Measurements from ENCODE around the gene TRERF1. TPM values are rescaled to one million over a fixed set of nuclear protein-coding genes. Genes with fewer than 3 reads are reported as not detected.
A peak's percentile ranks its signal among the peaks of the same experiment; 100 is the strongest.

TRERF1 gene
- total RNA-seq, 1 donor from 2014 or later = 20.6 TPM

DNA sequence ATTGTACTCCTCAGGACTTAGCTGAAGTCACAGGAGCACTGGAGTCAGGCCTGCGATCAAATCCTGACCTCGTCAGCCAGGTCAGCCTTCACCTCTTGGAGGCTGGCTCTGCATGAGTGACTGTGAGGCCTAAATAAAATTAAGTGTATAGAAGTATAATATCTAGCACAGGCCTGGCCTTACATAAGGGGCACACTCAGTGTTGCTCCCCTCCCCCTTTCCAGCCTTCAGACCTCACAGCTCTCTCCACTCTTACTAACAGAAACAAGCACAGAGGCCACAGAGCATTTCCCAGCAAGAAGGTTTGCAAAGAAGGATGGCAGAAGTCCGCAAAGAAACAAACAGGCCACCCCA, 84.8 kb downstream of the TRERF1 start:
- Histone ChIP-seq H3K27ac (peak overlapping the region; percentile 32), H3K4me3 (no peak overlapping the region), H3K27me3 (no peaks in the 10 kb centered on the region), H3K4me1 (peaks cover 47% of the 10 kb centered on the region), H3K36me3 (no peaks in the 10 kb centered on the region), H3K9me3 (no peaks in the 10 kb centered on the region)
- intact Hi-C loops (cut with DNase I) = no loop called here
- DNase-seq (ENCODE audit: extremely low spot score in 2 of 2) = no peak
- TF ChIP-seq POLR2AphosphoS5 (IDR thresholded peaks at IDR 0.05; ENCODE audit: insufficient read depth in 1 of 2, low read depth in 1 of 2) (no peak), CTCF (IDR thresholded peaks at IDR 0.05) (no peak), POLR2A (IDR thresholded peaks at IDR 0.05) (no peak)

DNA sequence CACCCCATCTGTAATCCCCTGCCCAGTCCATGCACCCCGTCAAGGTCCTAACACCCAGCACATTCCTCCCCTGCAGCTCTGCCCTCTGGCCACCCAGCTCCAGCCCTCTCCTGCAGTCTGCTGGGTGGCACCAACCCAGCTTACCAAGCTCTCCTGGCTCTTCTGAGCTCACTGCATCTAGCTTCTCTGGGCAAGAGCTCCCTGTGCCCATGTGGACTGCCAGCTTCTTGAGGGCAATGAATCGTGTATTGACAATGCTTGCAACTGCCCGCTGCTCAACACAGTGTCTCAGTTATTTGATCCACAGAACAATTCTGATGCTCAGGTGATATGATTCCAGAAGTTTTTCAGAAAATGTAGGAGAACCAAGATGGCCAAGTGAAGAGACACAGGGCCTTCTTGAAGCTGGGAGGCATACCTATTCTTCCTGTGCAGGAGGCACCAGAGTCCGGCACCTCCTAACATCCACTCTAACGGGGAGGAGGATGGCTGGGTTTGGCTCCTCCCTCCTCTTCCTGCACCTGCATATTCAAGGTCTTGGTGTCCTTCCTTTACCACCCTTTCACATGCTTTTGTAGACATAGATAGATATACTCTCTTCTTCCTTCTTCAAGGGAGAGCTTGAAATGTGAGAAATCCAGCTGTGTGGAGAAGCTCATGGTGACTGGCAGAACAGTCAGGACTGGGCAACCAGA, 85.6 kb downstream of the TRERF1 start:
- intact Hi-C loops (cut with DNase I) = no loop called here
- Histone ChIP-seq H3K27ac (no peak overlapping the region), H3K27me3 (no peaks in the 10 kb centered on the region), H3K4me1 (peaks cover 47% of the 10 kb centered on the region), H3K36me3 (no peaks in the 10 kb centered on the region), H3K4me3 (no peak overlapping the region), H3K9me3 (no peaks in the 10 kb centered on the region)
- TF ChIP-seq POLR2AphosphoS5 (IDR thresholded peaks at IDR 0.05; ENCODE audit: insufficient read depth in 1 of 2, low read depth in 1 of 2) = no peak
- TF ChIP-seq POLR2A (IDR thresholded peaks at IDR 0.05) = no peak
- TF ChIP-seq CTCF (IDR thresholded peaks at IDR 0.05) = no peak
- no peak for DNase-seq (ENCODE audit: extremely low spot score in 2 of 2)

DNA sequence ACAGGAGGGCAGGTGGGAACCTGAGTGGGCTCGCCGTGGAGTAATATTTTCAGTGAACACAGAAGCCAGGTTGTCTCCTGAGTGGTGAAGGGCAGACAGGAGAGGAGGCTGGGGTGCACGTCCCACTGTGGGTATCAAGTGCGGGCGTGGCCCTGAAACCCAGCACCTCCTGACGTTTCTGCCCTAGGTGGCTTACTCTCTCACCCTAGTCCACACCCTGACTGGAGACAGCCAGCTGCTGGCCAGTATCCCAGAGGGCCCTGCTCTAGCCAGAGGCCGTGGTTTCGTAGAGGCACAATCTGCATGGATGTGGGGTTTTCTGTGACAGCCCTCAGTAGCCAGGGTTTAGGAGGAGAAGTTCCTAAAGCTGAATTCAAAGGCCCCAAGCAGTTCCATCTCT, 86.7 kb downstream of the TRERF1 start:
- Histone ChIP-seq H3K27me3 (no peaks in the 10 kb centered on the region), H3K4me1 (peaks cover 47% of the 10 kb centered on the region), H3K27ac (no peak overlapping the region), H3K4me3 (no peak overlapping the region), H3K9me3 (no peaks in the 10 kb centered on the region), H3K36me3 (no peaks in the 10 kb centered on the region)
- TF ChIP-seq CTCF (IDR thresholded peaks at IDR 0.05) (no peak), POLR2A (IDR thresholded peaks at IDR 0.05) (no peak), POLR2AphosphoS5 (IDR thresholded peaks at IDR 0.05; ENCODE audit: insufficient read depth in 1 of 2, low read depth in 1 of 2) (no peak)
- no peak for DNase-seq (ENCODE audit: extremely low spot score in 2 of 2)
- intact Hi-C loops (cut with DNase I) = no loop called here

DNA sequence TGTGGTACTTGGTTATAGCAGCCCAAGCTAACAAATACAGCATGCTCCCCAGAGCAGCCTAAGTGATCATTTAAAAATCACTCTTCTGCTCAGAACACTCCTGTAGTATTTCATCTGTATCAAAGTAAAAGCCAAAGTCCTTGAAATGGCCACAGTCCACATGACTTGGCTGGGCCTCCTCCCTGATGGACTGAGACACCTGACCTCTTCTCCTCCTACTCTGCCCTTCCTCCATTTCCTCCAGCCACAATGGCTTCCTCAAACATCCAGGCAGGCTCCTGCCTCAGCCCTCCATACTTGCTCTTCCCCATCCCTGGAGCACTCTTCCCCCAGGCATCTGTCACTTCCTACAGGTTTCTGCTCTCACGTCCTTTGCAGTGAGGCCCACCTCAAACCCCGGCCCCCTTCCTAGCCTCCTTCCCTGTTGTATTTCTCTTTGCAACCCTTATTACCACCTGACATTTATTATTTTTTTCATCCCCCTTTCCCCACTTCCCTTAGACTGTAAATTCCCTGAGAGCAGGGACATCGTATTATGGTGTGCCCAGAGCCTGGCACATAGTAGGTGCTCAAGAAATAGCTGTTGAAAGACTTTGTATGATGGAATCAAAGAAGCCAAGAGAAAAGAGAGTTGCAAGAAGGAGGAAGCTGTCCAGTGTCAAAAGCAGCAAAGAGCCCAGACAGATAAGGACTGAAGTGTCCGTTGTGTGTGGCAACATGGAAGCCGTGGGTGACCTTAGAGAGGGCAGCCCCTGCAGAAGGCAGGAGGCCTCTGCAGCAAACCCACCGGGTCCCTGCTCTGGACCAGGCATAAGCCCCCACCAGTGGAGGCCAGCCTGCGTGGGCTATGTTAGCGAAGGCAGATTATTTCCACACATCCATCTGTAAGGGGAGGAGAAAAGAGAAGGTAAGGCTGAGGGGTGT, 87.5 kb downstream of the TRERF1 start:
- no peak overlapping the region for H3K4me3 ChIP-seq
- intact Hi-C loops (cut with DNase I) = no loop called here
- TF ChIP-seq CTCF (IDR thresholded peaks at IDR 0.05) (no peak), POLR2A (IDR thresholded peaks at IDR 0.05) (no peak), POLR2AphosphoS5 (IDR thresholded peaks at IDR 0.05; ENCODE audit: insufficient read depth in 1 of 2, low read depth in 1 of 2) (no peak)
- no peaks in the 10 kb centered on the region for H3K36me3 ChIP-seq
- no peak for DNase-seq (ENCODE audit: extremely low spot score in 2 of 2)
- H3K9me3 ChIP-seq = no peaks in the 10 kb centered on the region
- H3K4me1 ChIP-seq = peaks cover 41% of the 10 kb centered on the region
- no peaks in the 10 kb centered on the region for H3K27me3 ChIP-seq
- H3K27ac ChIP-seq = no peak overlapping the region

DNA sequence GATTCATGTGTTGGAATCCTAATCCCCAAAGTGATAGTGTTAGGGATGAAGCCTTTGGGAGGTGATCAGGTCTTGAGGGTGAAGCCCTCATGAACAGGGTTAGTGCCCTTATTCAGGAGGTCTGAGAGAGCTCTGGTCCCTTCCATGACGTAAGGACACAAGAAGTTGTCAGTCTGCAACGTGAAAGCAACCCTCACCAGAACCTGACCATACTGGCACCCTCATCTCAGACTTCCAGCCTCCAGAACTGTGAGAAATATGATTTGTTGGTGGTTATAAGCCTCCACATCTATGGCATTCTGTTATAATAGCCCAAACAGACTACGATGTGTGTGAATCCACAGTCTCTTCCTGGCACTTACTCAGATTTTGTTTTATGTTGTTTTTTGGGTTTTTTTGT, 90.7 kb downstream of the TRERF1 start:
- Histone ChIP-seq H3K27me3 (no peaks in the 10 kb centered on the region), H3K4me1 (peaks cover 16% of the 10 kb centered on the region), H3K4me3 (no peak overlapping the region), H3K27ac (no peak overlapping the region), H3K9me3 (no peaks in the 10 kb centered on the region), H3K36me3 (no peaks in the 10 kb centered on the region)
- TF ChIP-seq POLR2AphosphoS5 (IDR thresholded peaks at IDR 0.05; ENCODE audit: insufficient read depth in 1 of 2, low read depth in 1 of 2) (no peak), CTCF (IDR thresholded peaks at IDR 0.05) (no peak), POLR2A (IDR thresholded peaks at IDR 0.05) (no peak)
- no peak for DNase-seq (ENCODE audit: extremely low spot score in 2 of 2)
- intact Hi-C loops (cut with DNase I) = no loop called here
